Measurements from ENCODE around the gene HECTD4. TPM values are rescaled to one million over a fixed set of nuclear protein-coding genes. Genes with fewer than 3 reads are reported as not detected.

Gene HECTD4
- total and polyA plus RNA-seq, 2 of the 4 experiments (the other 2 are of a cell fraction) = 12.9 to 13.0 TPM

- Histone ChIP-seq H3K27me3 (ENCODE audit: control insufficient read depth, insufficient read depth, low read length) (no peaks in the 10 kb centered on the region), H3K14ac (replicated peaks; ENCODE audit: low read depth, low read length) (no peak overlapping the region), H3K36me3 (ENCODE audit: control insufficient read depth, insufficient read depth, low read length) (peaks cover 17% of the 10 kb centered on the region), H3K9me1 (ENCODE audit: insufficient read depth, low read length) (peaks cover 21% of the 10 kb centered on the region), H2BK120ac (ENCODE audit: low read depth, low read length) (no peak overlapping the region), H3K4ac (ENCODE audit: low read depth, low read length) (no peak overlapping the region), H4K20me1 (ENCODE audit: insufficient read depth, low read length) (peaks cover 11% of the 10 kb centered on the region), H3K4me1 (ENCODE audit: control insufficient read depth, insufficient read depth, low read length) (no peaks in the 10 kb centered on the region), H4K8ac (ENCODE audit: low read depth in 2 of 2, low read length in 2 of 2) (no peak overlapping the region), H2AK9ac (replicated peaks; ENCODE audit: low read depth, low read length, poor library complexity) (no peak overlapping the region), H2AFZ (replicated peaks; ENCODE audit: low read length, poor library complexity) (no peak overlapping the region), H2AK5ac (ENCODE audit: low read depth, low read length) (no peak overlapping the region), H3K4me3 (ENCODE audit: insufficient read depth, low read depth, low read length) (no peak overlapping the region), H3K9ac (ENCODE audit: low read depth, low read length) (no peak overlapping the region), H3K4me2 (ENCODE audit: low read depth, low read length) (no peak overlapping the region), H3K9me3 (ENCODE audit: control insufficient read depth, insufficient read depth, low read length) (no peaks in the 10 kb centered on the region), H3K79me1 (ENCODE audit: low read depth in 1 of 2, low read length in 2 of 2) (peaks cover 17 to 33% of the 10 kb centered on the region in 2 experiments; a peak in 3 of 4 replicates), H3K56ac (ENCODE audit: extremely low read depth, insufficient read depth, low read length) (no peak overlapping the region), H2BK15ac (ENCODE audit: low read depth, low read length) (no peak overlapping the region), H3K27ac (ENCODE audit: insufficient read depth, low read length) (no peak overlapping the region), H2BK20ac (ENCODE audit: low read depth, low read length) (no peak overlapping the region), H3K23ac (ENCODE audit: low read depth, low read length) (no peak overlapping the region), H4K91ac (ENCODE audit: insufficient read depth, low read depth, low read length) (no peak overlapping the region), H3K18ac (ENCODE audit: low read depth, low read length) (no peak overlapping the region), H4K5ac (ENCODE audit: low read depth, low read length) (no peak overlapping the region), H2BK5ac (ENCODE audit: low read depth, low read length, poor library complexity, severe bottlenecking) (no peak overlapping the region)
- dilution Hi-C loops (cut with HindIII; ENCODE audit: low sequenced_read_pairs, unreplicated experiment) (no loop called here), intact Hi-C loops (cut with micrococcal nuclease) (no loop called here), in situ Hi-C loops (cut with MboI; ENCODE audit: low sequenced_read_pairs) (no loop called here)
- no peak for TF ChIP-seq CTCF (conservative IDR thresholded peaks at IDR 0.05; ENCODE audit: low read depth, low read length)
- no peak for TF ChIP-seq MXI1 (IDR thresholded peaks at IDR 0.05; ENCODE audit: borderline replicate concordance, low read depth, low read length)
- TF ChIP-seq BHLHE40 (IDR thresholded peaks at IDR 0.05; ENCODE audit: low read depth, low read length) = no peak
- no peak for TF ChIP-seq MAFK (IDR thresholded peaks at IDR 0.05; ENCODE audit: low read depth, low read length)
- TF ChIP-seq SMC3 (IDR thresholded peaks at IDR 0.05; ENCODE audit: low read depth, low read length) = no peak
- no peak for TF ChIP-seq USF2 (IDR thresholded peaks at IDR 0.05; ENCODE audit: low read depth, low read length)
- TF ChIP-seq NFE2L2 (IDR thresholded peaks at IDR 0.05; ENCODE audit: low read depth, low read length) = no peak
- no peak for TF ChIP-seq CHD1 (IDR thresholded peaks at IDR 0.05; ENCODE audit: low read depth, low read length)
- DNase-seq = no peak
- BruUV-seq (replicated peaks) = no TSS peak
- POLR2A ChIA-PET (ENCODE audit: unreplicated experiment) = no interaction called here
- CTCF ChIA-PET = no interaction called here
- no peak for ATAC-seq (ENCODE audit: low read depth)
Measured at GRCh38 chr12:112297188-112297587, 85.0 kb downstream of the HECTD4 start.

All from IMR-90 (cell line).